GM19025 (cell line): ENCODE measurements around the gene APOA4.

Experiments used
- ATAC-seq: cut with Tn5 transposase; IDR thresholded peaks from one replicate; pipeline ENCODE4 v1.9.1; 2021; ENCODE audit warnings: mild to moderate bottlenecking, low read depth, moderate library complexity; ENCODE audit not compliant: unreplicated experiment

Gene APOA4

DNA sequence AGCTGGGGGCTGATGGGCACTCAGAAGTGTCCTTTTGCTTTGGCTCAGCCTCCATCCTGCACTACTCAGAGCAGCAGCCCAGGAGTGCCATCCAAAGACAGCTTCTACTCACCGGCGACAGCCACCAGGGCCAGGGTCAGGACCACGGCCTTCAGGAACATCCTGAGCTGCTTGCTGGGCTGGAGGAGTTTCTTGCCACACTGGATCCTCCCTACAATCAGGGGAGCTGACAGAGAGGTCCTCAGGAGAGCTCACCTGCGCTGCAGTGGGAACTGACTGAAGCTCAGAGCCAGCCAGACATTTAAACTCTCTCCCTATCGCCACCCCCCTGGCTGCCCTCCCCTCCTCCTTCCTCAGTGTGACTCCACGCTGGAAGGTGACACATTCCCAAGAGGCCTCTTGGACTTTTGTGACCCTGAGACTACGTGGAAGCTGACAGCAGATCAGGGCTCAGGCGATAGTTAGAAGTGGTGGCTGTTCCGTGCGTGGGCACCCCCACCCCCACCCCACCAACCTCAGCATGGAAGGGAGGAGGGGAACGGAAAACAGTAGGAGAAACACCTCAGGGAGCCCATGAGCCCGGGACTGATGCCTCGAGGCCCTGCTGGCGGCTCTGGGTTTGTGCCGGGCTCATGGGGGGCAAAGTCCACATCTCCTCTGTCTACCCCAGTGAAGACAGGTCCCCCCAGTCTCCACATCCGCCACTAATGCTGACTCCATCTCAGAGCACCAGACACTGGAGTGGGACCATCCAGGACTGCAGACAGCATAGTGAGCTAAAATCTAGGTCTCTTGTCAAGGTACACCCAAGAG lies at the start of gene APOA4:
Gene APOA4, minus strand, starts transcription at position 274 of the 813 bp plus-strand sequence. Its CDS starts 113 bp downstream, at position 161.
- no peak for ATAC-seq

DNA sequence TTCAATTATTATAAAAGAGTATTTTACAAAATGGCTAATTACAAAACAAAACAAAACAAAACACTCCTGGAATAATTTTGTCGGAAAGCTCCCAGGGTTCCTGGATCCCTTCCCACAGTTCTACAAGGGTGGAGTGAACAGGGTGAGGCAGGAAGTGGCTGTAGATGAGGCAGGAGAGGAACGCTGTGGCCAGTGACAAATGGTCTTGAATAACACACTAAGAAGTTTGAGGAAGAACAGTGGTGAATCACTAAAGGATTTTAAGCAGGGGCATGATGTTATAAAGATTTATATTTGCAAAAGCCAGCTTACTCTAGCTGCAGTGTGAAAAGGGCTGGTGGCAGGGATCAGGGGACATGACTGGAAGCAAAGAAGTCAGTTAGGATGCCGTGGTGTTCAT lies 48.1 kb upstream of the APOA4 start:
- ATAC-seq = no peak

DNA sequence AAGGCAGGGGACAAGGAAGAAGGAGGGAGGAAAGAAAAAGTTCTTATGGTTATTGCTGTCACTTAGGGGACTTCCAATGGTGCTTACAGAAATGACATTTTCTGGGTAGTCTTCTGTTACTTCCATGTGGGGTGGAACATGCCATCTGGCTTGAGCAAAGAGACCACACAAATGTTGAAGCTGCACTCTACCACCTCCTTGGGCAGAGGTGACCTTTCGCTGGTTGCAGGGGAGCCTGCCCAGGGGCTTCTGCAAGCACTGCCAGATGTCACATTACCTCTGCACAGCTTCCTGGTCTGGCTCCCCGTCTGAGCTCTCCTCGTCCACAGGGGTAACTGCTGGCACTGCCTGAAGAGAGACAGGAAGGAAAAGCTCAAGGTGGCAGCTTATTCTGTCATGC lies 47.0 kb upstream of the APOA4 start:
- ATAC-seq = no peak

DNA sequence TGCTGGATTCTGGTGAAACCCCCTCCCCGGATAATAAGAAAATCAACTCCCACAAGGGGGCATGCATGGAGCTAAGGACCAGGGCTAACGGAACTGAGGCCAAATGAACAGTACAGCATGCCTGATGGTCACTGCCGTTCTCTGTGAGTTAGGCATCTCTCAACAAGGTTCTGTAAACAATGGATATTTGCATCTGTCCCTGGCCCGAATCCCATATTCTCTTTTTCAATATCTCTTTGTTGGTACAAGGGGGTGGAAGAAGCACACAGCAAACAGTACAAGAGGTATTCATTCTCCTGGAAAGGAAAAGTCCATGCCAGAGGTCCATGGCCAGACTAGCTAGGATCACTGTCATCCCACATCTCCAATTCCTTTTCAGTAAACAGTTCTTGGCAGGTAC lies 46.5 kb upstream of the APOA4 start:
- no peak for ATAC-seq

DNA sequence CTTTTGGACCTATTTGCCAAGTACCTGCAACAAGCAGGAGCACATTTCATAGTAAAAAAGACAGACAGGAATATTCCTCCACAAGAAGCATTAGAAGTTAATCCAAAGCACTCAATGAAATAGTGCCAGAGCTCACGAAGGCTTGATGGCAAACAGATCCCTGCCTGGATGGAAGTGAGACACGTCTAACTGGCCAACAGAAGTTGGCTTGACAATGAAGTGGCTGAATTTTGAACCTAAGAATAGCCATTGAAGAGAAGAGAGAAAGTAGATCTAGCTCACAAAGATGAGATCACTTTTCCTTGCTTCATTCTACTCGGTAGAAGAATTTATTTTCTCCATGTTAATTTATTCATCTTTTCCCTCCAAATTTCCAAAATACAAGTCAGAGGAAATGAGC lies 45.0 kb upstream of the APOA4 start:
- ATAC-seq = no peak

DNA sequence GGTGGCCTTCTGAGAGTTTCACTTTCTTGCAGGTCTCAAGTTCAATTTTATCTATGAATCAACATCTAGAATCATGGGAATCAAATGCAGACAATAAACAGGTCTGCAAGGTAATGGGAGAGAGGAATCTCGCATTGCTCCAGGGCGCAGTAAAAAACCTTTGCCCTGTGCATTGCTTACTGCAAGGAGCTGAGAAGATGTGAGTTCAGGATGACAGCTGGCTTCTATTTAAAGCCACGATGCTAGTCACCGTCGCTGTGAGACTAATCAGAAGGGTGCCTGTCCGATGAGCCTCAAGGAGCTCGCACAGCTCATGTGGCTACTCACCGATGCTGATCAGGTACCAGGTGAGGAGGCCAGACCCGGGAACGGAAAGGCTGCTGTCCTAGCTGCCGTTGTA lies 44.5 kb upstream of the APOA4 start:
- no peak for ATAC-seq

DNA sequence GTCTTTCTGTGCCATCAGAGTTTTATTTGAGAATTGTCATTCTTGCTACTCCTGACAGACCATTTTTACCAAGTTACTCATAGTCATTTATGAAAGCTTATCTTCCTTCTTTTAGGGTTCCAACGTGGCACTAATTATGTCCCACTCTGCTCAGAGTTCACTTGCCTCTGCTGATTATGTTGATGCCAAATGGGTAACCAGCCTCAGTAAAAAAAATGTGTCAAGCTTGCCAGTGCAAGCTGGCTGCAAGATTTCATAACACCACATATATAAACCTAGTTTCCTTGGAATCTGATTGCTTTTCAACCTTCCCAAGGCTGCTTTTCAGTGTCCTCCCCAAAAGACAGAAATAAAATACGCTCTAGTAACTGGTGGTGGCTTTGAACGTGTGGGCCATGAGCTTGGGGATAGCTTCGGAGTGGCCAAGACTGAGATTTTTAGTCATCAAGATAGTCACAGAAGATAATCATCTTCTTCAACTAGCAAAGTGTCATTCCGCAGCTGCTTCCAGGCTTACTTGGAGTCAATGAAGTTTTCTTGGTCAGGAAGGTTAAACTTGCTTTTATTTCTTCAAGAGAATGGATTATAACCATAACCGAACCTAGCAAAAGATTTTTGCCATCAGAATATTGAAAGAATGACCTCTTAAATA lies 43.8 kb upstream of the APOA4 start:
- ATAC-seq = no peak

DNA sequence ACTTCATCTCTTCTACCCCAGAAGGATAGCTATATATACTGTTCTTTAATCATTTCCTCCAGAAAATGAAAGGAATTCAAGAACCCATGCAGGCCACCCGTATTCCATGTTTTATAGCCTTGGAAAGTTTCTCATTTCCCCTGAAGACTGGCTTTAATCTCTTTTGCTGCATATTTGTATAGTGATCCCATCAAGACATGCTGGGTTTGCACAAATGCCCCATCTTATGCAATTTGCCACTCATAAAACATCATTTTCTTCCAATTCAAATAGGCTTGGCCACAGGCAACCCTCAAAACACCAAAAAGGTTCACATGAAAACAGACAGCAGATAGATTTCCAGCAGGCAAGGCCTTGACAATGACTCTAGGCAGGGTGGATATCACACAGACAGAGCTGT lies 42.6 kb upstream of the APOA4 start:
- ATAC-seq = no peak

DNA sequence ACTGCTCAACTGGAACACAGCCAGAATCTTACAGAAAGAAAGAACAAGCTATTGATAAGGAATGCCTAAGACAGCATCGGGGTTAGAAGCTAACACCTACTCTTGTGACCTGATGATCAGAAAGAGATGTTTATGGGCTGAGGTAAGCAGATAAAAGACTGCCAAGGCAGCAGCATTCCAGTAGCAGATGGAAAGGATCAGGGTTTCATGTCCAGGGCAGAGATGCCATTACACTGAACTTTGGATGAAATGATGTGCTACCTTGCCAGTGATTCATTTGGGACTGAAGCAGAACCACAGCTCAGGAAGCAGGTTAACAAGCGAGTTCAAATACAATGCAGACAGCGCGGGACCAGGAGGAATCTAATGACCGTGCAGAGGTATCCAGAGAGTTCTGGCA lies 41.4 kb upstream of the APOA4 start:
- no peak for ATAC-seq

DNA sequence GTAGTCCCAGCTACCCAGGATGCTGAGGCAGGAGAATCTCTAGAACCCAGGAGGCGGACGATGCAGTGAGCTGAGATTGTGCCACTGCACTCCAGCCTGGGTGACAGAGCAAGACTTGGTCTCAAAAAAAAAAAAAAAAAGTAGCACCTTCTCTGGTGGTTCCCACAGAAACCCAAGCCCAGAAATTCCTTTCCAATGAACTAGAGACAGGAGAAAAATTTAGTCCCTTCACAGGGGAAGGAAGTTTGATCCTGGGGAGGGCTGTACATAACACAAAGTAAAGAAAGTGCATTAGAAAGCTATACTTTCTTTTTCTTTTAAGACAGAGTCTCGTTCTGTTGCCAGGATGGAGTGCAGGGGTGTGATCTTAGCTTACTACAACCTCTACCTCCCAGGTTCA lies 39.8 kb upstream of the APOA4 start:
- no peak for ATAC-seq

DNA sequence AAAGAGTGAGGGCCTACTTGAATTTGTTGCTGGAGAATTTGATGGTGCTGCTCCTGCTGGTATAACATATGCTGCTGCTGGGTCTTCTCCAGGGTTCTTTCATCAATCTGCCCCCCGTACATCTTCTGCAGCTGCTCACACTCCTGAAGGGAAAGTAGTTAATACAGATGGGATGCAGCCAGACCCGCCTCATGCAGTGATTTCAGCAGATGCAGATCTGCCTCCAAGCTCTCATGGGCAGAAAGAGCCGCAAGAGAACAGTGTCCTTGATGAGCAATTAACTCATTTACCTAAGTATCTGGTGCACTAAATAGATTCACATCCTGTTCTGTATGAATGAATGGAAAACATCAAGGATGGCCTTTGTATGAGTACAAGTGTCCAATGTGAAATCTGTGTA lies 39.1 kb upstream of the APOA4 start:
- ATAC-seq = no peak

DNA sequence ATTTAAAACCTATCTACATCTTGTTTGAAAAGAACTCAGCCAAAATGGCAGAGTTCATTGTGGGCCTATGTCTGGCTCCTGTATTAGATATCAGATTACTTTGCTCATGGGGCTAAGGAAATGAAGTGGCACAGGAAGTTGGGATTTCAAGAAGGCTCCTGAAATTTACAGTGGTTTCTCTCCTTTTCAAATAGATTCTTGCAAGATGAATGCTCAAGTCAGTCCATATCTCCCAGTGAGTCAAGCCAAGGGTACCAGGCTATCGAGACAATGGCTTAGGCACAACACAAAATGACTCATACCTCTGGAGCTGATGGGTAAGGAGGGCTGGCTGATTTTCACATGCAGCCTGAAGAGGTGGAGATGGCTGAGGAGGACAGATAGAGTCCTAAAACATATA lies 38.4 kb upstream of the APOA4 start:
- ATAC-seq = no peak

DNA sequence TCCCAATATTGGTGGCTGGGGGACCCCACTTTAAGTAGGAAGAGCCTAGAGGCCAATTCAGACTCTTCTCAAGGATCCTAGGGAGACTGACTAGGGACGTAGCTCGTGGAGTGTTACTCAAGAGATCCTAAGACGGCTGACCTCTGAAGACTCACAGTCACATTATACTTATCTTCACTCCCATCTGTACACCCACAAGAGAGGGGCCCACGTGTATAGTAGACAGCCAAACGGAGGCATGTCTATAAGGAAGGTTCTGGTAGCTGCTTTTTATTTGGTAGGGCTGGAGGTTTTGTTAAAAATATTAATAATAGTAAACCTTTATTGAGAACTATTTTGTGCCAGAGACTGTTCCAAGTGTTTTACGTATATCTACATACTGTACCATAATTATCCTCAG lies 37.2 kb upstream of the APOA4 start:
- no peak for ATAC-seq

DNA sequence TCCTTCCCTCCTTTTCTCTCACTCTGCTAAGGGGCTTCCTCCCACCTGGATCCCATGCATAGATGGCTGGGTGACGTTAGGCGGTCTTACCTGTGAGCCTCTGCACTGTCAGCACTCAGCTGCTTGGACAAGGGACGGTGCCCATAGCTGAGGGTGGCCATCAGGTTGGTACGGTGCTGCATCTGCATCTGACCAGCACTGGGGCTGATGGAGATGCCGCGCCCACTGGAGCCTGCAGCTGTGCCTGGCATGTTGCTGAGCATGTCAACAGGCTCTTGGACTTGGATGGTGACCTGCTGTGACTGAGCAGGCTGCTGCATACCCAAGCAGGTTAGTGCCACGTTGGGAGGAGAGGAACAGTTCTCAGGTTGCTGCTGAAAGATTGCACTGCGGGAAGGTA lies 36.1 kb upstream of the APOA4 start:
- no peak for ATAC-seq

DNA sequence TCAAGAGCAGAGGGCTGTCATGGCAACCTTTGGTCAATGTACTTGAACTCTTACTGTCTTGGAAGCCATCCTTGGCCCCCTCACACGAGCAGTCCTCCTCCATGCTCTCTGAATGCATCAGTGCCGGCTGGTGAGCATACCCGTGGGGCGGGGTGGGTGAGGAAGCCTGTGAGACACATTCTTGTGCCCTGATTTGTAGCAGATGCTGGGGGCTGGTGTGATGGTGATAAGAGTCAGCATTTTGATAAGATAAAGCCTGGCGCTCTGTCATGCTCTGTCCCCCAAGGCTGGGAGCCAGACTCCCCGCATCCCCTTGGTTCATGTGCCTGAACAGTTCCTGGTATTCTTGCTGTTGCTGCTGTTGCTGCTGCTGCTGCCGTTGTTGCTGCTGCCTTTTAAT lies 34.8 kb upstream of the APOA4 start:
- ATAC-seq = no peak

DNA sequence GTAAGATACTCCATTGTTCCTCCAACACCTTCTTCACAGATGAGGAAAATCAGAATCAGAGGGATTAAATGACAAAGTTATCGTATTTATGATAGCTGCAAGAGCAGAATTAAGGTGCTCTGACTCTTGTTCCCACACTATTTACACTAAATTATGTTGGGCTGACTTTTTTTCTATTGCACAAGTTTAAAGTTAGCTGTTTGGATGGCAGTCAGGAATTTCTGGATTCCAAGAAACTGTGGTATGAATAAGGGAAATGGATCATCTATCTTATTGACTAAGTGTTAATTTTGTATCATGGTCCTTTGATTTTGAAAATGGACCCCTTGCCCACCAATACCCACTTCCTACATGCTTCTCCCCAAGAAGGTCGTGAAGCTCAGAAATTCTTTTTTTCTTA lies 34.2 kb upstream of the APOA4 start:
- ATAC-seq = no peak

DNA sequence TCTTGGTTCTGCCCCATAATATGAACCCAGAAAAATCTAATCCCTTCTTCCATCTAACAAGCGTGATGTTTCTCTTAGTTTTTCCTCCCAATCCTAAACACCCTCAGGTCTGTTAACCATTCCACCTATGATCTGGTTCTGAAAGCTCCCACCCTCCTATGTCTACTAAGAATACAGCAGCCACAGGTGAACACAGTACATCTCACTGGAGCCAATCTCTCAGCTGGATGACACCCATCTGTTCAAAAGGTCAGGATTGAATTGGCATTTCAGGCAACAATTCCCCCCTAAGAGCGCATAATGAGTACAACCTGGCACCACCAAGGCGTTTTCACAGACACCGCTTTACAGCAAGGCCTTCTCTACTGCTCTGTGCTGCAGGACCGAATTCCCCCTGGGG lies 33.3 kb upstream of the APOA4 start:
- no peak for ATAC-seq

DNA sequence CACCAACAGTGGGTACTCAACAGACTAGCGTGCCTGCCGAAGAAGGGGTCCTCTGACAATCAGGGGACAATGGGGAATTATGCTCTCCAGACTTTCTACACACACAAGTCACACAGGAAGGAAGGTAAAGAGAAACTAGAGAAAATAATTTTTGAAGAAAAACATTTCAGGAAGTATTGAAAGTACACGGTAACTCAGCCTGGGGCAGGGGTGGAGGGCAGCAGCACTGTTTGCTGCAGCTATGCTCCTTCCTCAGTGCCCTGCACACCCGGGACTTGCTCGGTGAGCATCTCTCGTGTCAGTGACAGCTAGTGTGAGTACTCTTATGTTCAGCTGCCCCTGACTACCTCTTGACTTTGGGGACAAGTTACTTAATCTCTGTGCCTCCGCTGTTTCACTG lies 32.3 kb upstream of the APOA4 start:
- ATAC-seq = no peak

DNA sequence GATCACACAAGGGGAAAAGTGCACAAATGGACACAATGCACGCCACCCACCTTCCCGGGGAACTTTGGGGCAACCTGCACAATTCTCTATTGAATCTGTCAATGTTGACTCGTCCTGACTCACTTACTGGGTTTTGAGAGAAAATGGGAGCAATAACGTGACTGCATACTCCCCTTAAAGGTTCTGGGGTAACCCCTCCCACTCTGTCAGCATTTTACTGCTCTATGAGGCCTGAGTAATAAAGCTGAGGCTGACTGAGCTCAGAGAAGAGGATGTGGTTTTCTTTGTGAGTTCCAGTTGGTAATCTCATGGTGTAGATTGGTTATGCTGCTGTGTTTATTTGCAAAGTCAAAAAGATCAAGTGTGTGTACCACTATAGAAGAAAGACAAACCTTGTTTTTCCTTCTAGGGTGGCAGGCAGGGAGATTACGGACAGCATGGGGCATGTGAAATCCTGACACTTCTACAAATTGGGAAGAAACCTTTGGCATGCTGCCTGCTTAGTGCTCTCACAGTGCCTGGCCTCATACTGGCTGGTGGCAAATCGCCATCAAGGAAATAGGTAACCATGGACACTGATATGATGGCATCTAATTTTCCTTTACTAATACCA lies 30.5 kb upstream of the APOA4 start:
- peak; percentile 88 for ATAC-seq

DNA sequence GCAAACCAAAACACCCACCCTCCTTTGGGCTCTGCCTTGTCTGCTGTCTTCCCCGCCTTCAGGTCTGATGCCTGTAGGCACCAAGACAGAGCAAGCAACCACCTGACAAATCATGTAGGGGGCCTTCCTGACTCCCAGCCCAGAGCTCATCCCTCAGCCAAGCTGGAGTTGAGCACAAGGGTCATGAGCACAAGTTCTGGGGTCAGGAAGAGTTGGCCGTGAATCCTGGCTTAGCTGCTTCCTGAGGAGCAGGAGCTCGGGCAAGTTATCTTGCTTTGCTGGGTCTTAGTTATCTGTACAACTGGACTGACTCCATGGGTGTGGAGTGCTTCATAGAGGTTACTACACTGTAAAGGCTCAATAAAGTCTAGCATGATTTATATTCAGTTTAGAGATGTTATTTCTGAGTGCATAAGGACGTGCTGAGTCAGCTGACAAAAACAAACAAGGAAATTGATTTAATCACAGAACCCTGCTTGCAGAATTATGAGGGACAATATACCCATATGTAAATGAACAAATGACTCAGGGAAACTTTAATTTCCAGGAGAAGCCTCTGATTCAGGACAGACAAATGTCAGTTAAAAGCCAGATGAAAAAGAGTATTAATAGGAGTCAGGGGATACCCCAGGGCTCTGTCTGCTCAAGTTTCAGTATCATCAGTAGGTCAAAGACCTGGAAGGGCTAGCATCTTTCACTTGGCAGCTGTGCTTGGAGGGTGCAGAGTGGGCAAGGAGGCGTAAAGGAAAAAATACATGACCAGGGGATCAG lies 29.3 kb upstream of the APOA4 start:
- no peak for ATAC-seq

DNA sequence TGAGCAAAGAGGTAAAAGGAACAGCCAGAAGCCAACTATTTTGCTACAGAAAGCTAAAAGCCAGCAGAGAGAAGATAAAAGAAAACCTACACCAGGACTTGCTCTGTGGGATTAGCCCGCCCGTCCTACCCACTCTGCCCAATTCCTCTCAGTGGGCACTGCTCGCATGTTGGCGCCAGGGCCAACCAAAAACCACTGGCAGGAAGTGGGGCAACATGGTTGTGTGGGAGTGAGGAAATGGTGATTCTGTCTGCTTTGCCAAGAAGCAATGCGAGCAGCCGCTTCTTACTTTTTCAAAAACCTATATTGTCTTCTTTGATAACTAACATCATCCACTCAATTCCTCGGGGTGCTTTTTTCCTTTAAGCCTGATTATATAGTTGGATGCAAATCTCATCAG lies 28.5 kb upstream of the APOA4 start:
- ATAC-seq = no peak
